IMR-90 (cell line): Measurements from ENCODE around the gene NUMA1. TPM values are rescaled to one million over a fixed set of nuclear protein-coding genes. Genes with fewer than 3 reads are reported as not detected.
A peak's percentile ranks its signal among the peaks of the same experiment; 100 is the strongest.

Experiments used
- ATAC-seq: fragments of 200-7000 bp; cut with Tn5 transposase; 2 replicates; pipeline ENCODE4 v1.9.1; 2020; ENCODE audit warnings: low read depth, mild to moderate bottlenecking, moderate library complexity
- BruUV-seq: library from RNA; stranded (reverse); fragments of 400-500 nt; replicated peaks from 2 replicates; lab custom pipeline; 2021; lab: Mats Ljungman, UMichigan
- CTCF ChIA-PET: fragments of 300-600 bp; formaldehyde crosslinking; extraction: SDS; loops from one replicate; lab custom pipeline; 2021; ENCODE audit warnings: antibody characterized with exemption; lab: Yijun Ruan, JAX
- POLR2A ChIA-PET: fragments of 300-600 bp; sonication (Branson Sonifier 250); formaldehyde crosslinking; loops from one replicate; lab custom pipeline; 2022; ENCODE audit warnings: antibody characterized with exemption; ENCODE audit not compliant: unreplicated experiment; lab: Charles Lee
- DNase-seq: peaks from one replicate; pipeline ENCODE4 v3.0.0; 2013
- H2AFZ ChIP-seq: replicated peaks from 2 replicates; pipeline ENCODE3; 2013; ENCODE audit warnings: low read length, mild to moderate bottlenecking; ENCODE audit not compliant: poor library complexity
- H2AK5ac ChIP-seq: 2 replicates; pipeline ENCODE4 v1.6.1; 2013; ENCODE audit warnings: low read depth, low read length, inconsistent platforms
- H2AK9ac ChIP-seq: replicated peaks from 2 replicates; pipeline ENCODE3; 2013; ENCODE audit warnings: mild to moderate bottlenecking, low read depth, low read length, moderate library complexity; ENCODE audit not compliant: poor library complexity
- H2BK120ac ChIP-seq: 2 replicates; pipeline ENCODE4 v1.6.1; 2013; ENCODE audit warnings: low read depth, low read length, inconsistent platforms
- H2BK15ac ChIP-seq: 3 replicates; pipeline ENCODE4 v1.6.1; 2013; ENCODE audit warnings: low read depth, low read length, inconsistent platforms
- H2BK20ac ChIP-seq: 2 replicates; pipeline ENCODE4 v1.6.1; 2013; ENCODE audit warnings: low read depth, mild to moderate bottlenecking, inconsistent platforms, low read length, moderate library complexity
- H2BK5ac ChIP-seq: 2 replicates; pipeline ENCODE4 v1.6.1; 2013; ENCODE audit warnings: mild to moderate bottlenecking, low read depth, low read length, inconsistent platforms; ENCODE audit not compliant: poor library complexity, severe bottlenecking
- H3K14ac ChIP-seq: replicated peaks from 2 replicates; pipeline ENCODE4 v1.6.1; 2013; ENCODE audit warnings: low read depth, low read length, inconsistent platforms
- H3K18ac ChIP-seq: 2 replicates; pipeline ENCODE4 v1.6.1; 2013; ENCODE audit warnings: low read depth, low read length, control low read depth
- H3K23ac ChIP-seq: 2 replicates; pipeline ENCODE4 v1.6.1; 2013; ENCODE audit warnings: low read depth, low read length, inconsistent platforms
- H3K27ac ChIP-seq: 2 replicates; pipeline ENCODE4 v1.5.1; 2013; ENCODE audit warnings: mild to moderate bottlenecking, control low read depth, low read length; ENCODE audit not compliant: insufficient read depth
- H3K27me3 ChIP-seq: 2 replicates; pipeline ENCODE4 v1.6.1; 2013; ENCODE audit warnings: low read length; ENCODE audit not compliant: control insufficient read depth, insufficient read depth
- H3K36me3 ChIP-seq: 2 replicates; pipeline ENCODE4 v1.6.1; 2013; ENCODE audit warnings: low read length, mixed read lengths; ENCODE audit not compliant: control insufficient read depth, insufficient read depth
- H3K4ac ChIP-seq: 2 replicates; pipeline ENCODE4 v1.6.1; 2013; ENCODE audit warnings: low read depth, low read length, inconsistent platforms
- H3K4me1 ChIP-seq: 2 replicates; pipeline ENCODE4 v1.6.1; 2013; ENCODE audit warnings: low read length, mixed read lengths; ENCODE audit not compliant: control insufficient read depth, insufficient read depth
- H3K4me2 ChIP-seq: 2 replicates; pipeline ENCODE4 v1.6.1; 2013; ENCODE audit warnings: low read depth, mild to moderate bottlenecking, control low read depth, low read length, moderate library complexity
- H3K4me3 ChIP-seq: 2 replicates; pipeline ENCODE4 v1.5.1; 2013; ENCODE audit warnings: low read depth, mild to moderate bottlenecking, control low read depth, low read length, moderate library complexity; ENCODE audit not compliant: insufficient read depth
- H3K56ac ChIP-seq: 2 replicates; pipeline ENCODE4 v1.6.1; 2013; ENCODE audit warnings: low read length, inconsistent platforms; ENCODE audit not compliant: insufficient read depth; ENCODE audit errors: extremely low read depth
- H3K79me1 ChIP-seq, 2 experiments: 2 replicates each; pipeline ENCODE4 v1.6.1; 2013; ENCODE audit warnings: low read length in 2 of 2, inconsistent platforms in 1 of 2, low read depth in 1 of 2
- H3K9ac ChIP-seq: 2 replicates; pipeline ENCODE4 v1.6.1; 2013; ENCODE audit warnings: low read depth, low read length, control low read depth
- H3K9me1 ChIP-seq: 2 replicates; pipeline ENCODE4 v1.6.1; 2013; ENCODE audit warnings: low read length, inconsistent platforms; ENCODE audit not compliant: insufficient read depth
- H3K9me3 ChIP-seq: 2 replicates; pipeline ENCODE4 v1.6.1; 2013; ENCODE audit warnings: low read length; ENCODE audit not compliant: control insufficient read depth, insufficient read depth
- H4K20me1 ChIP-seq: 2 replicates; pipeline ENCODE4 v1.6.1; 2013; ENCODE audit warnings: low read length, inconsistent platforms; ENCODE audit not compliant: insufficient read depth
- H4K5ac ChIP-seq: 2 replicates; pipeline ENCODE4 v1.6.1; 2013; ENCODE audit warnings: mild to moderate bottlenecking, low read depth, low read length, control low read depth
- H4K8ac ChIP-seq, 2 experiments: 2 replicates each; pipeline ENCODE4 v1.6.1; 2013; ENCODE audit warnings: low read depth in 2 of 2, low read length in 2 of 2, control low read depth in 1 of 2, inconsistent platforms in 1 of 2
- H4K91ac ChIP-seq: 2 replicates; pipeline ENCODE4 v1.6.1; 2013; ENCODE audit warnings: low read depth, low read length, inconsistent platforms; ENCODE audit not compliant: insufficient read depth
- BHLHE40 ChIP-seq: fragments of 150-350 bp; IDR thresholded peaks from 2 replicates; pipeline ENCODE4 v1.6.1; 2016; ENCODE audit warnings: mild to moderate bottlenecking, low read depth, low read length
- CEBPB ChIP-seq: IDR thresholded peaks from 2 replicates; pipeline ENCODE4 v1.6.1; 2012; ENCODE audit warnings: low read depth, low read length, improper control_type of control experiment
- CHD1 ChIP-seq: IDR thresholded peaks from 2 replicates; pipeline ENCODE4 v1.6.1; 2012; ENCODE audit warnings: low read depth, low read length, improper control_type of control experiment
- MAFK ChIP-seq: IDR thresholded peaks from 2 replicates; pipeline ENCODE4 v1.6.1; 2012; ENCODE audit warnings: low read depth, low read length, improper control_type of control experiment
- MAZ ChIP-seq: IDR thresholded peaks from 2 replicates; pipeline ENCODE4 v1.6.1; 2012; ENCODE audit warnings: low read depth, mild to moderate bottlenecking, low read length, improper control_type of control experiment, moderate library complexity, borderline replicate concordance
- MXI1 ChIP-seq: IDR thresholded peaks from 2 replicates; pipeline ENCODE4 v1.6.1; 2012; ENCODE audit warnings: low read depth, mild to moderate bottlenecking, low read length, moderate library complexity, borderline replicate concordance
- NFE2L2 ChIP-seq: fragments of 150-350 bp; IDR thresholded peaks from 2 replicates; pipeline ENCODE4 v1.6.1; 2016; ENCODE audit warnings: low read depth, mild to moderate bottlenecking, low read length
- POLR2A ChIP-seq: IDR thresholded peaks from 2 replicates; pipeline ENCODE4 v1.6.1; 2012; ENCODE audit warnings: mild to moderate bottlenecking, low read depth, low read length
- RAD21 ChIP-seq: IDR thresholded peaks from 2 replicates; pipeline ENCODE4 v1.6.1; 2012; ENCODE audit warnings: low read length, improper control_type of control experiment
- RCOR1 ChIP-seq: IDR thresholded peaks from 2 replicates; pipeline ENCODE4 v1.6.1; 2012; ENCODE audit warnings: mild to moderate bottlenecking, low read length, improper control_type of control experiment; ENCODE audit not compliant: insufficient replicate concordance
- SMC3 ChIP-seq: fragments of 150-350 bp; IDR thresholded peaks from 2 replicates; pipeline ENCODE4 v1.6.1; 2016; ENCODE audit warnings: low read depth, mild to moderate bottlenecking, antibody characterized with exemption, low read length, moderate library complexity
- WGBS, 2 experiments: methylation state at CpG; one replicate each; pipeline versions ENCODE4 v1.1.5 to v1.1.7; 2013; ENCODE audit warnings: missing lambda C conversion rate in 2 of 2; ENCODE audit not compliant: insufficient read length in 1 of 2; ENCODE audit errors: extremely low coverage in 2 of 2; 5-methylcytosine and 5-hydroxymethylcytosine counted together
- dilution Hi-C: fragments of 300-500 bp; cut with HindIII; formaldehyde crosslinking; loops from one replicate; pipeline ENCODE4 v1.14.3; 2018; ENCODE audit warnings: low sequenced_read_pairs; ENCODE audit not compliant: unreplicated experiment
- in situ Hi-C: fragments of 300-500 bp; cut with MboI; formaldehyde crosslinking; loops from 3 replicates; pipeline ENCODE4 v1.14.3; 2019; ENCODE audit warnings: low sequenced_read_pairs, inconsistent platforms, mixed read lengths
- intact Hi-C: fragments of 100-400 bp; cut with micrococcal nuclease; formaldehyde crosslinking; loops from 2 replicates; pipeline ENCODE4 v1.10.0; 2022
- polyA plus RNA-seq, 3 experiments: library from polyadenylated mRNA; depleted of rRNA; stranded (reverse); fragments of >200 nt; gene quantifications; 2 replicates each; pipeline ENCODE4 v1.2.3, GENCODE V29; 2012; ENCODE audit warnings: low replicate concordance in 1 of 3
- total RNA-seq: library from RNA; depleted of rRNA; stranded (reverse); fragments of >200 nt; gene quantifications from 2 replicates; pipeline ENCODE4 v1.2.3, GENCODE V29; 2012
- TF ChIP-seq, protein P1 (sequence below): fragments of 150-350 bp; IDR thresholded peaks from 2 replicates; pipeline ENCODE4 v1.6.1; 2016; ENCODE audit warnings: low read depth, mild to moderate bottlenecking, low read length, moderate library complexity, borderline replicate concordance
- TF ChIP-seq, protein P2 (sequence below): fragments of 150-350 bp; IDR thresholded peaks from 2 replicates; pipeline ENCODE4 v1.6.1; 2017; ENCODE audit warnings: mild to moderate bottlenecking, antibody characterized with exemption, low read length, low read depth

The NUMA1 gene
- total and polyA plus RNA-seq, 2 of the 4 experiments (the other 2 are of a cell fraction): 61.7 to 97.0 TPM

DNA sequence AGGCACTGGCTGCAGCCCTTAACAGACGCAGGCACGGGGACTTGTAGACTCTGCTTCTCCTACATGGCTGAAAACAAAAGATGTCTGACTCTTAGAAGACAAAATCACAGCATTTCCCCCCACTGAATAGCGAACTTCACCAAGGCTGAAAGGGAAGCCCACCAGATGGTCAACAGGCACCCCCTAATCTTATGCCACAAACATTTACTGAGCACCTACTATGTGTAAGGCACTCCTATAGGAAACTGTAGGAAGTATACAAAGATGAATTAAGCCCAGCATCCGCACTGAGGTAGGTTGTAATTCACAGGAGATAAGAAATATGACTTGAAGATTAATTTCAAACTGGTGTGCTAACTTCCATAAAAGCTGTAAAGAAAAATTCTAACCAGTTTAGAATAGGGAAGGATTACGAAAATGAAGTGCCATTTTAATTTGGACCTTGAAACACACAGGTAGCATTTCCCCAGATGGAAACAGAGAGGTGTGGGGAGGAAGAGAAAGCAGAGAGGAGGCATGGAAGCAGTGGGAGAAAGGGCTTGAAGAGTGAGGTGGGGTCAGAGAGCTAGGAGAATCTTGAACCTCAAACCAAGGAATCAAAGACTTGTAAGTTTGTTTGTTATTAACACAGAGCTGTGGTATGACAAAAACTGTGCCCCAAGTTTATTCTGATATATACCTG is 38.1 kb downstream of the NUMA1 start (continued):
- no peak for TF ChIP-seq NFE2L2

DNA sequence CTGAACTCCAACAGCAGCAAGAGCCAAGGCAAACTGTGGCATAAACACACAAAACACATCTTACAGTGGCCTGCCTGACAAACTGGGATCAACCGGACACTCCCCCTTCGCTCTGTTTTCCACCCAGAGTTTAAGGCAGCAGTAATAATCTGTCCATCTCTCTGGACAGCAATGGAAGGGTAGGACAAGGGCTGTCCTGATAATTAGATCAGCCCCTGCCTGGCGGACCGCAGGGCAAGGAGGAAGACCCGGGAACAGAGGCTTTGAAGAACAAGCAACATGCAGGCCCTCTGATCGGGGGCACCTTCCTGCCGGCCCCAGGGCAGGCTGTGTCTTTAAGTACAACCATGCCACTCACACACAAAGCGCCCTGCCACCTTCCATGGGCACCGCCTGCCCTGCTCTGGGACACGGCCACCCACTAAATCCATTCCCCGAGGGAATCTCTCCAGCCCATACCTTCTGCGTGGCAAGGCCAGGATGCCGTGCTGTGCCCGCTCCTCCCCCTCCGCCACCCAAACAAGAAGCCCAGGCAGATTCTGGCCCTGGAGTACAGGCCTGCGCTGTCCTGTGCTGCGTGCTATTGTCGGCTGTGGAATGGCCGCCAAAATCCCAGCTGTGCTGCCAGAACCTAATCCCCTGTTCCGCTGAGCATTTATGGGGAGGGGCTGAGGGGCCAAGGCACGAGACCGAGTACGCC is 38.8 kb downstream of the NUMA1 start:
- H3K9me1 ChIP-seq: peaks cover 18% of the 10 kb centered on the region
- H2AK5ac ChIP-seq: peak overlapping the region; percentile 99
- H3K36me3 ChIP-seq: no peaks in the 10 kb centered on the region
- peak overlapping the region; percentile 99 for H4K91ac ChIP-seq
- H3K27me3 ChIP-seq: no peaks in the 10 kb centered on the region
- dilution Hi-C loops: no loop called here
- H2BK20ac ChIP-seq: peak overlapping the region; percentile 77
- peak overlapping the region; percentile 87 for H2BK120ac ChIP-seq
- peak overlapping the region; percentile 84 for H3K4me2 ChIP-seq
- intact Hi-C loops: loop anchor here (1.0 kb wide), 1 partner anchor 39 kb away; the partner anchor contains the start of genes LRRC51 and NUMA1
- H3K23ac ChIP-seq: peak overlapping the region; percentile 98
- WGBS, 2 experiments: no CpG with 5 or more reads among the region's 23 CpGs
- POLR2A ChIA-PET: interaction anchor here (1.0 kb wide), 2 partner anchors 24 to 34 kb away, joined by 3 to 4 read pairs; no protein-coding TSS in a partner anchor
- peak overlapping the region; percentile 98 for H4K5ac ChIP-seq
- H4K20me1 ChIP-seq: peaks cover 25% of the 10 kb centered on the region
- no peaks in the 10 kb centered on the region for H3K9me3 ChIP-seq
- peak overlapping the region; percentile 96 for H2BK5ac ChIP-seq
- peak overlapping the region; percentile 99 for H3K9ac ChIP-seq
- peak overlapping the region; percentile 95 for H3K27ac ChIP-seq
- peak overlapping the region; percentile 100 for H2AK9ac ChIP-seq
- H3K79me1 ChIP-seq: peaks cover 12 to 85% of the 10 kb centered on the region in 2 experiments
- H3K4me3 ChIP-seq: peak overlapping the region; percentile 76
- peak overlapping the region; percentile 100 for H4K8ac ChIP-seq
- DNase-seq (peak; percentile 75), ATAC-seq (peak; percentile 65)
- H3K56ac ChIP-seq: peak overlapping the region; percentile 96
- H3K4ac ChIP-seq: peak overlapping the region; percentile 96
- CTCF ChIA-PET: interaction anchor here (1.2 kb wide), 1 partner anchor 142 kb away, joined by 3 read pairs; no protein-coding TSS in a partner anchor
- no TSS peak for BruUV-seq
- H2AFZ ChIP-seq: peak overlapping the region; percentile 93
- peak overlapping the region; percentile 98 for H3K14ac ChIP-seq
- peaks cover 10% of the 10 kb centered on the region for H3K4me1 ChIP-seq
- in situ Hi-C loops: no loop called here
- peak overlapping the region; percentile 96 for H2BK15ac ChIP-seq
- peak overlapping the region; percentile 83 for H3K18ac ChIP-seq
- TF ChIP-seq SMC3: no peak
- no peak for TF ChIP-seq MAFK
- TF ChIP-seq NFE2L2: no peak
- TF ChIP-seq POLR2A: peak; percentile 76
- no peak for TF ChIP-seq CHD1
- TF ChIP-seq MAZ: peak; percentile 34; the same call in 1 of the 2 replicates
- TF ChIP-seq CEBPB: no peak
- peak; percentile 81 for TF ChIP-seq BHLHE40
- TF ChIP-seq MXI1: 0 out of 2 replicates have a peak, but pooled peaks have one; percentile 15
- no peak for TF ChIP-seq RCOR1
- TF ChIP-seq, protein P1, sequence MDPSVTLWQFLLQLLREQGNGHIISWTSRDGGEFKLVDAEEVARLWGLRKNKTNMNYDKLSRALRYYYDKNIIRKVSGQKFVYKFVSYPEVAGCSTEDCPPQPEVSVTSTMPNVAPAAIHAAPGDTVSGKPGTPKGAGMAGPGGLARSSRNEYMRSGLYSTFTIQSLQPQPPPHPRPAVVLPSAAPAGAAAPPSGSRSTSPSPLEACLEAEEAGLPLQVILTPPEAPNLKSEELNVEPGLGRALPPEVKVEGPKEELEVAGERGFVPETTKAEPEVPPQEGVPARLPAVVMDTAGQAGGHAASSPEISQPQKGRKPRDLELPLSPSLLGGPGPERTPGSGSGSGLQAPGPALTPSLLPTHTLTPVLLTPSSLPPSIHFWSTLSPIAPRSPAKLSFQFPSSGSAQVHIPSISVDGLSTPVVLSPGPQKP: no peak
- TF ChIP-seq, protein P2, sequence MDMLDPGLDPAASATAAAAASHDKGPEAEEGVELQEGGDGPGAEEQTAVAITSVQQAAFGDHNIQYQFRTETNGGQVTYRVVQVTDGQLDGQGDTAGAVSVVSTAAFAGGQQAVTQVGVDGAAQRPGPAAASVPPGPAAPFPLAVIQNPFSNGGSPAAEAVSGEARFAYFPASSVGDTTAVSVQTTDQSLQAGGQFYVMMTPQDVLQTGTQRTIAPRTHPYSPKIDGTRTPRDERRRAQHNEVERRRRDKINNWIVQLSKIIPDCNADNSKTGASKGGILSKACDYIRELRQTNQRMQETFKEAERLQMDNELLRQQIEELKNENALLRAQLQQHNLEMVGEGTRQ: no peak
- no peak for TF ChIP-seq RAD21
